ENCODE measurements around the gene PRKCZ.

Gene PRKCZ

GRCh38 chr1:2163205-2163604, 113.0 kb downstream of the PRKCZ start:
- Histone ChIP-seq H3K36me3 (ENCODE audit: control insufficient read depth, insufficient read depth, low read length, severe bottlenecking) (no peaks in the 10 kb centered on the region), H3K9me3 (ENCODE audit: control insufficient read depth, low read length) (peaks cover 13% of the 10 kb centered on the region), H3K4me1 (ENCODE audit: control insufficient read depth, insufficient read depth, low read length) (no peaks in the 10 kb centered on the region), H3K27me3 (replicated peaks; ENCODE audit: control insufficient read depth, insufficient read depth, low read length) (peaks cover 22% of the 10 kb centered on the region), H3K9ac (ENCODE audit: low read length) (no peak overlapping the region), H3K4me3 (ENCODE audit: low read length) (no peak overlapping the region)
- no peak for DNase-seq (ENCODE audit: low read depth)

DNA sequence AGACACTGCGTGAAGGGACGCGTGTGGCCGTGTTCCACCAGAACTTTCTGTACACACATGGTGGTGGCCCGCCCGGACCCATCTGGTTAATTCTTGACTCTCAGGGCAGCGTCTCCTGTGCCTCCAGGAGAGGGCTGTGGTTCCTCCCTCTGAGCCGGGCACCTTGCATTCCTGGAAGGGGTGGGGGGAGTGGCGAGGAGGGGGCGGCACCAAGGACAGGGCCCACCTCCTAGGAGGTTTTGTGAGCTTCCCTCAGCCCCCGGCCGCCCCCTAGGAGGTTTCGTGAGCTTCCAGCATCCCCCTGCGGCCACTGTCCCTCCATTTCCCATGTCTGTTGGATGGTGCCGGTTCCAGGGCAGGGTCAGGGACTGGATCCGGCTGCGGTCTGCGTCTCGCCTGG, 115.4 kb downstream of the PRKCZ start:
- peaks cover 15% of the 10 kb centered on the region for H3K27me3 ChIP-seq (replicated peaks; ENCODE audit: control insufficient read depth, insufficient read depth, low read length)
- H3K9ac ChIP-seq (ENCODE audit: low read length) = no peak overlapping the region
- DNase-seq (ENCODE audit: low read depth) = no peak
- H3K9me3 ChIP-seq (ENCODE audit: control insufficient read depth, low read length) = peaks cover 13% of the 10 kb centered on the region
- H3K36me3 ChIP-seq (ENCODE audit: control insufficient read depth, insufficient read depth, low read length, severe bottlenecking) = no peaks in the 10 kb centered on the region
- no peak overlapping the region for H3K4me3 ChIP-seq (ENCODE audit: low read length)
- peaks cover 8% of the 10 kb centered on the region for H3K4me1 ChIP-seq (ENCODE audit: control insufficient read depth, insufficient read depth, low read length)

- no peak for DNase-seq (ENCODE audit: low read depth)
- H3K4me1 ChIP-seq (ENCODE audit: control insufficient read depth, insufficient read depth, low read length) = peaks cover 8% of the 10 kb centered on the region
- H3K27me3 ChIP-seq (replicated peaks; ENCODE audit: control insufficient read depth, insufficient read depth, low read length) = peaks cover 15% of the 10 kb centered on the region
- H3K36me3 ChIP-seq (ENCODE audit: control insufficient read depth, insufficient read depth, low read length, severe bottlenecking) = no peaks in the 10 kb centered on the region
- no peak overlapping the region for H3K9ac ChIP-seq (ENCODE audit: low read length)
- no peak overlapping the region for H3K4me3 ChIP-seq (ENCODE audit: low read length)
- H3K9me3 ChIP-seq (ENCODE audit: control insufficient read depth, low read length) = peaks cover 13% of the 10 kb centered on the region
Measured at GRCh38 chr1:2166254-2166653, 116.0 kb downstream of the PRKCZ start.

GRCh38 chr1:2166695-2167094, 116.5 kb downstream of the PRKCZ start:
- H3K4me3 ChIP-seq (ENCODE audit: low read length) = no peak overlapping the region
- no peaks in the 10 kb centered on the region for H3K36me3 ChIP-seq (ENCODE audit: control insufficient read depth, insufficient read depth, low read length, severe bottlenecking)
- H3K9ac ChIP-seq (ENCODE audit: low read length) = no peak overlapping the region
- DNase-seq (ENCODE audit: low read depth) = no peak
- peaks cover 11% of the 10 kb centered on the region for H3K27me3 ChIP-seq (replicated peaks; ENCODE audit: control insufficient read depth, insufficient read depth, low read length)
- H3K4me1 ChIP-seq (ENCODE audit: control insufficient read depth, insufficient read depth, low read length) = peaks cover 8% of the 10 kb centered on the region
- peaks cover 13% of the 10 kb centered on the region for H3K9me3 ChIP-seq (ENCODE audit: control insufficient read depth, low read length)

- H3K9me3 ChIP-seq (ENCODE audit: control insufficient read depth, low read length) = peaks cover 12% of the 10 kb centered on the region
- DNase-seq (ENCODE audit: low read depth) = no peak
- no peak overlapping the region for H3K9ac ChIP-seq (ENCODE audit: low read length)
- no peak overlapping the region for H3K4me3 ChIP-seq (ENCODE audit: low read length)
- H3K4me1 ChIP-seq (ENCODE audit: control insufficient read depth, insufficient read depth, low read length) = peaks cover 8% of the 10 kb centered on the region
- H3K36me3 ChIP-seq (ENCODE audit: control insufficient read depth, insufficient read depth, low read length, severe bottlenecking) = no peaks in the 10 kb centered on the region
- peaks cover 6% of the 10 kb centered on the region for H3K27me3 ChIP-seq (replicated peaks; ENCODE audit: control insufficient read depth, insufficient read depth, low read length)
Measured at GRCh38 chr1:2168090-2168489, 117.9 kb downstream of the PRKCZ start.

GRCh38 chr1:2168535-2168934, 118.3 kb downstream of the PRKCZ start:
- no peak overlapping the region for H3K4me3 ChIP-seq (ENCODE audit: low read length)
- no peak for DNase-seq (ENCODE audit: low read depth)

DNA sequence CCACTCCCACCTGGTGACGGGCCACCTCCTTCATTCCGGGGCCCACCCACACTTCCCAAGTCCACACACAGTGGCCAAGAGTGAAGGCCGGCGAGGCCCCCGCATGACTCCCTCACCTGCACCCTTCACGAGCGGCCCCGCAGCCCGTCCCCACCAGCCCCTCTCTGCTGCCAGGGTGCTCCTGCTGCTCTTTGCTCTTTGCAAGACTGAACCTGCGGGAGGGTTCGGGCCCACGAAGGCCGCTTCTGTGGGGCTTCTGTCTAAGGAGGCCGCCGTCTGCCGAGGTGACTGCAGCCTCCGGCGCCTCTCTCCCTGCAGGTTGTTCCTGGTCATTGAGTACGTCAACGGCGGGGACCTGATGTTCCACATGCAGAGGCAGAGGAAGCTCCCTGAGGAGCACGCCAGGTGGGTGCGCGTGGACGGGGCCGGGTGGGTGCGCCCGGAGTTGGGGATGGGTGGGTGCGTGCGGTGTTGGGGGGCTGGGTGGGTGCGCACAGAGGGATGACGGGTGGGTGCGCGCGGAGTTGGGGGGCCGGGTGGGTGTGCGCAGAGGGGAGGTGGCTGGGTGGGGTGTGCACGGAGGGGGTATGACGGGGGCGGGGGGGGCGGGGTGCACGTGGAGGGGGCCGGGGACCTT, 119.1 kb downstream of the PRKCZ start:
- Histone ChIP-seq H3K27me3 (replicated peaks; ENCODE audit: control insufficient read depth, insufficient read depth, low read length) (peaks cover 10% of the 10 kb centered on the region), H3K9me3 (ENCODE audit: control insufficient read depth, low read length) (peaks cover 2% of the 10 kb centered on the region), H3K4me3 (ENCODE audit: low read length) (no peak overlapping the region), H3K9ac (ENCODE audit: low read length) (no peak overlapping the region), H3K4me1 (ENCODE audit: control insufficient read depth, insufficient read depth, low read length) (peaks cover 8% of the 10 kb centered on the region), H3K36me3 (ENCODE audit: control insufficient read depth, insufficient read depth, low read length, severe bottlenecking) (no peaks in the 10 kb centered on the region)
- no peak for DNase-seq (ENCODE audit: low read depth)

More at GRCh38 chr1:2168535-2168934, 118.3 kb downstream of the PRKCZ start:
- peaks cover 8% of the 10 kb centered on the region for H3K9me3 ChIP-seq (ENCODE audit: control insufficient read depth, low read length)
- no peak overlapping the region for H3K9ac ChIP-seq (ENCODE audit: low read length)
- H3K36me3 ChIP-seq (ENCODE audit: control insufficient read depth, insufficient read depth, low read length, severe bottlenecking) = no peaks in the 10 kb centered on the region
- peaks cover 8% of the 10 kb centered on the region for H3K4me1 ChIP-seq (ENCODE audit: control insufficient read depth, insufficient read depth, low read length)
- peaks cover 10% of the 10 kb centered on the region for H3K27me3 ChIP-seq (replicated peaks; ENCODE audit: control insufficient read depth, insufficient read depth, low read length)

- Histone ChIP-seq H3K36me3 (ENCODE audit: control insufficient read depth, insufficient read depth, low read length, severe bottlenecking) (no peaks in the 10 kb centered on the region), H3K4me1 (ENCODE audit: control insufficient read depth, insufficient read depth, low read length) (peaks cover 15% of the 10 kb centered on the region), H3K27me3 (replicated peaks; ENCODE audit: control insufficient read depth, insufficient read depth, low read length) (peaks cover 10% of the 10 kb centered on the region), H3K9me3 (ENCODE audit: control insufficient read depth, low read length) (no peaks in the 10 kb centered on the region), H3K9ac (ENCODE audit: low read length) (peak overlapping the region; percentile 32), H3K4me3 (ENCODE audit: low read length) (no peak overlapping the region)
- DNase-seq (ENCODE audit: low read depth) = no peak
Measured at GRCh38 chr1:2170211-2170610, 120.0 kb downstream of the PRKCZ start.

DNA sequence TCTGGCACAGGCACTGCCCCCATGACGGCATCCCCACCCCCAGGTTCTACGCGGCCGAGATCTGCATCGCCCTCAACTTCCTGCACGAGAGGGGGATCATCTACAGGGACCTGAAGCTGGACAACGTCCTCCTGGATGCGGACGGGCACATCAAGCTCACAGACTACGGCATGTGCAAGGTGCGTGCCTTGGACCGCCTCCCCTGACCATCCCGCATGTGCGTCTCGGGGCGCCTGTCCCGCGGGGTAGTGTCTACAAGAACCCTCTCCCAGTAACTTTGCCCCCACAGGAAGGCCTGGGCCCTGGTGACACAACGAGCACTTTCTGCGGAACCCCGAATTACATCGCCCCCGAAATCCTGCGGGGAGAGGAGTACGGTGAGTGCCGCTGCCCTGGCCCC, 121.8 kb downstream of the PRKCZ start:
- no peaks in the 10 kb centered on the region for H3K9me3 ChIP-seq (ENCODE audit: control insufficient read depth, low read length)
- DNase-seq (ENCODE audit: low read depth) = no peak
- H3K27me3 ChIP-seq (replicated peaks; ENCODE audit: control insufficient read depth, insufficient read depth, low read length) = peaks cover 10% of the 10 kb centered on the region
- H3K4me3 ChIP-seq (ENCODE audit: low read length) = no peak overlapping the region
- H3K9ac ChIP-seq (ENCODE audit: low read length) = no peak overlapping the region
- peaks cover 15% of the 10 kb centered on the region for H3K4me1 ChIP-seq (ENCODE audit: control insufficient read depth, insufficient read depth, low read length)
- no peaks in the 10 kb centered on the region for H3K36me3 ChIP-seq (ENCODE audit: control insufficient read depth, insufficient read depth, low read length, severe bottlenecking)

DNA sequence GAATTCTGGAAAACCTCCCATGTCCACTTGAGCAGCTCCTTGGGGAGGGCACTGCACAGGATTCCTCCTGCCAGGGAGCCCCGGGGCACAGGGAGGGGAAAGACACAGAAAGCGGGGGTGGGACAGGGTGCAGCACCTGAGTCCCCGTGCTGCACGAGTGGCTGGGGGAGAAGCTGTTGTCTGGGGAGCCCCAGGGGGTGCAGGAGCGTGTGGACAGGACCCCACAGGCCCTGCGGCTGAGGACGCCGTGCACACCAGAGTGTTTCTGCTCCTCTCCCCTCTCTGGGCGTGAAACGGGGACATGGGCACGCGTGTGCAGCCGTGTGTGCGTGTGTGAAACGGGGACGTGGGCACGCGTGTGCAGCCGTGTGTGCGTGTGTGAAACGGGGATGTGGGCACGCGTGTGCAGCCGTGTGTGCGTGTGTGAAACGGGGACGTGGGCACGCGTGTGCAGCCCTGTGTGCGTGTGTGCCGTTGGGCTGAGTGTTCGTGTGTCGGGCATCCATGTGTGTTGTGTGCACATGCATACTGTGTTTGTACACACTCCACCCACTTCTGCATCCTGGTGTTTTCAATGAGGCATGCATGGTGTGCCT, 122.4 kb downstream of the PRKCZ start:
- Histone ChIP-seq H3K36me3 (ENCODE audit: control insufficient read depth, insufficient read depth, low read length, severe bottlenecking) (no peaks in the 10 kb centered on the region), H3K4me3 (ENCODE audit: low read length) (no peak overlapping the region), H3K9ac (ENCODE audit: low read length) (no peak overlapping the region), H3K27me3 (replicated peaks; ENCODE audit: control insufficient read depth, insufficient read depth, low read length) (peaks cover 7% of the 10 kb centered on the region), H3K4me1 (ENCODE audit: control insufficient read depth, insufficient read depth, low read length) (peaks cover 15% of the 10 kb centered on the region), H3K9me3 (ENCODE audit: control insufficient read depth, low read length) (no peaks in the 10 kb centered on the region)
- no peak for DNase-seq (ENCODE audit: low read depth)

DNA sequence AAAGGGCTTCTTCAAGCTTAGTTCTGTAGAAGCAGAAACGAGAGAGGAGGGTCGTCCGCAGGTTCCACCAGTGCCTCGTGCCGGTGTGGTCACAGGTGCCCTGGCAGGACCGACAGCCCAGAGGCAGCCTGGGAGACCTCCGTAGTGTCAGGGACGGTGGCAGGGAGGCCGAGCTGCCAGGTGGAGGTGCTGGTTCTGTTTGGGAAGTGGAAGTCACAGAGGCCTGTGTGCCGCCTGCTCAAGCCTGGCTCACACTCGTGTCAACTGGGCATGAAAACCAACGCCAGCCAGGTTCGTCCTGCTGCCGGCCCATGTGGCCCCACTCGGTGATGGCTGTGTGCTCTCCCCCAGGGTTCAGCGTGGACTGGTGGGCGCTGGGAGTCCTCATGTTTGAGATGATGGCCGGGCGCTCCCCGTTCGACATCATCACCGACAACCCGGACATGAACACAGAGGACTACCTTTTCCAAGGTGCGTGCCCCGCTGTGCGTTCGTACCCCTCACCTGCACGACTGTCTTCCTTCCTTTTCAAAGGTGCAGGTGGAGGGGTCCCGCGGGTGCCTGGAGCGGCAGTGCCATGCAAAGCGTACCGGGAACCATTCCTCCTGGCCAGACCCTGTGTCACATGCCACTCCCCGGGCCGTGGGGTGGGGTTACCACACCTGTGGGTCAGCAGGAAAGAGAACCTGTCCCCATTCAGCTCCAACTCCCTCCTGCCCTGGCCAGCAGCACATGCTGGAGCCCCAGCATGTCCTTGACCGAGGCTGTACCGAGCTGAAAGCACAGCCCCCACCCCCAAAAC, 123.5 kb downstream of the PRKCZ start:
- DNase-seq (ENCODE audit: low read depth) = no peak

More for the DNA sequence above, 123.5 kb downstream of the PRKCZ start:
- Histone ChIP-seq H3K9ac (ENCODE audit: low read length) (no peak overlapping the region), H3K9me3 (ENCODE audit: control insufficient read depth, low read length) (no peaks in the 10 kb centered on the region), H3K4me3 (ENCODE audit: low read length) (no peak overlapping the region), H3K36me3 (ENCODE audit: control insufficient read depth, insufficient read depth, low read length, severe bottlenecking) (no peaks in the 10 kb centered on the region), H3K4me1 (ENCODE audit: control insufficient read depth, insufficient read depth, low read length) (peaks cover 15% of the 10 kb centered on the region), H3K27me3 (replicated peaks; ENCODE audit: control insufficient read depth, insufficient read depth, low read length) (peaks cover 5% of the 10 kb centered on the region)

All from adipocyte (in vitro differentiated cells).